Mesothelial cell of epicardium (in vitro differentiated cells): ENCODE measurements around the gene PCARE. TPM values are rescaled to one million over a fixed set of nuclear protein-coding genes. Genes with fewer than 3 reads are reported as not detected.

ENCODE experiments used
- DNase-seq, 2 experiments: peaks; one replicate each; pipeline ENCODE4 v3.0.0; 2021; ENCODE audit warnings: low spot score in 2 of 2; ENCODE audit not compliant: unreplicated experiment in 2 of 2
- H3K27ac Mint-ChIP-seq: 2 replicates; pipeline ENCODE4 v1.8.0; 2021; ENCODE audit warnings: mixed read lengths
- H3K27me3 Mint-ChIP-seq: 2 replicates; pipeline ENCODE4 v1.8.0; 2021; ENCODE audit warnings: low read depth, mixed read lengths
- H3K36me3 Mint-ChIP-seq: 2 replicates; pipeline ENCODE4 v1.8.0; 2021; ENCODE audit warnings: mixed read lengths
- H3K4me1 Mint-ChIP-seq: 2 replicates; pipeline ENCODE4 v1.8.0; 2021; ENCODE audit warnings: mixed read lengths
- H3K4me3 Mint-ChIP-seq: 2 replicates; pipeline ENCODE4 v1.8.0; 2021; ENCODE audit warnings: mild to moderate bottlenecking, moderate library complexity, mixed read lengths
- H3K9me3 Mint-ChIP-seq: 2 replicates; pipeline ENCODE4 v1.8.0; 2021; ENCODE audit warnings: mixed read lengths
- CTCF ChIP-seq: fragments of 200-600 bp; sonication (generic); IDR thresholded peaks from one replicate; pipeline ENCODE4 v1.5.0; 2021; ENCODE audit warnings: antibody characterized with exemption; ENCODE audit not compliant: unreplicated experiment
- total RNA-seq: library from RNA; stranded (reverse); gene quantifications from 3 replicates; pipeline ENCODE4 v1.2.1, GENCODE V29; 2021

Gene PCARE
- total RNA-seq, 1 donor from 2014 or later: 0.22 TPM

DNA sequence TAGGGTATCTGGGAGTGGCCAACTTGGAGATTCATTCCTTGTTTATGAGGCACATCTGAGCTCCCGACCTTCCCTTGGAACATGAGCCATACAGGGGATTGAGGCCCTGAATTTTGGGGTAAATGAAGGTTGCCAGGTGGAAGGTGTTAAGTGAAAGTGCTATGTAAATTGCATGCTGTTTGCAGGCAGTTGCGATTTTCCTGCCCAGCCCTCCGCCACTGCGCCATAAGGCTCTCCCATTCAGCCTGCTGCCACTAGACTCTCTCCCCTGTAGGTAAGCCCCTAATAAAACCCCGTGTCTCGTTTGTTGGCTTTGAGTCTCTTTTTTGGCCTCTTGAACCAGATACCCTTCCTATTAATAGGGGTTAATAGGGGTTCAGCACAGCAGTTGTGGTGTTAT is 33.8 kb downstream of the PCARE start:
- H3K27me3 Mint-ChIP-seq: no peaks in the 10 kb centered on the region
- DNase-seq: no peak
- TF ChIP-seq CTCF: no peak
- H3K36me3 Mint-ChIP-seq: no peaks in the 10 kb centered on the region
- H3K9me3 Mint-ChIP-seq: no peaks in the 10 kb centered on the region
- H3K4me3 Mint-ChIP-seq: no peak overlapping the region
- no peak overlapping the region for H3K27ac Mint-ChIP-seq
- H3K4me1 Mint-ChIP-seq: peaks cover 27% of the 10 kb centered on the region

GRCh38 chr2:29039718-29040480 is 34.4 kb downstream of the PCARE start:
- TF ChIP-seq CTCF: no peak
- Mint-ChIP-seq H3K4me1 (peaks cover 27% of the 10 kb centered on the region), H3K36me3 (no peaks in the 10 kb centered on the region), H3K27me3 (no peaks in the 10 kb centered on the region), H3K27ac (no peak overlapping the region), H3K4me3 (no peak overlapping the region), H3K9me3 (no peaks in the 10 kb centered on the region)
- DNase-seq: no peak

- H3K36me3 Mint-ChIP-seq: no peaks in the 10 kb centered on the region
- no peaks in the 10 kb centered on the region for H3K27me3 Mint-ChIP-seq
- peaks cover 21% of the 10 kb centered on the region for H3K4me1 Mint-ChIP-seq
- no peak overlapping the region for H3K27ac Mint-ChIP-seq
- no peaks in the 10 kb centered on the region for H3K9me3 Mint-ChIP-seq
- no peak for TF ChIP-seq CTCF
- DNase-seq: no peak
- H3K4me3 Mint-ChIP-seq: no peak overlapping the region
These were observed 39.1 kb downstream of the PCARE start for GRCh38 chr2:29035016-29035745.

DNA sequence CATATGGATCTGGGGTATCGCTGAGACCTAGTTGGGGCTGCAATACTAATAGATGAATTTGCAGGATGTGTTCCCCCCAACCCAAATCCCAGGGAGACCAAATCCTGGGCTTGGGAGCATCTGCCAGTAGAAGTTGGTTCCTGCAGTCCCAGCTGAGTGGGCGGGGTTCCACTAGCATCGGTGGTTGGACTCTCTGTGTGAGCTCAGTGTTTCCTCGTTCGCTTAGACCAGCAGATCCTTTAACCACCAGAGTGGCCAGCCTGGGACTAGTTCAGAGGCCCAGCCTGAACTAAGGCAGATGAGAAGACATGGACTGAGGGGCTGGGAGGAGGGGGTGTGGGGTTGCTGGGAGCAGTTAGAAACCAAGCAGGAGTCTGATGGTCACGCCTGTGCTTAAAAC is 40.7 kb downstream of the PCARE start:
- Mint-ChIP-seq H3K27me3 (no peaks in the 10 kb centered on the region), H3K27ac (peak overlapping the region; percentile 87), H3K36me3 (no peaks in the 10 kb centered on the region), H3K4me1 (peaks cover 15% of the 10 kb centered on the region), H3K9me3 (no peaks in the 10 kb centered on the region), H3K4me3 (no peak overlapping the region)
- TF ChIP-seq CTCF: no peak
- DNase-seq: no peak

GRCh38 chr2:29033172-29033571 is 41.2 kb downstream of the PCARE start:
- H3K27ac Mint-ChIP-seq: peak overlapping the region; percentile 87
- no peak for DNase-seq
- H3K9me3 Mint-ChIP-seq: no peaks in the 10 kb centered on the region
- H3K27me3 Mint-ChIP-seq: no peaks in the 10 kb centered on the region
- TF ChIP-seq CTCF: no peak
- no peak overlapping the region for H3K4me3 Mint-ChIP-seq
- H3K36me3 Mint-ChIP-seq: no peaks in the 10 kb centered on the region
- peaks cover 15% of the 10 kb centered on the region for H3K4me1 Mint-ChIP-seq
